ENCODE measurements around the gene TLR10.

- TF ChIP-seq EZH2phosphoT487 (IDR thresholded peaks at IDR 0.05; ENCODE audit: insufficient read depth, low read depth) (no peak), EZH2 (IDR thresholded peaks at IDR 0.05; ENCODE audit: insufficient read depth, poor library complexity, severe bottlenecking) (no peak)
Measured at GRCh38 chr4:38779790-38780189, 3.0 kb downstream of the TLR10 start.

All from GM23248 (cell line).